AG08396 (cell line): ENCODE results near the gene HDDC2.
A peak's percentile ranks its signal among the peaks of the same experiment; 100 is the strongest.
"Not testable (repeated sequence)": the region's sequence is repeated elsewhere in the genome, so short reads cannot be mapped to it uniquely, and the experiment has no call there.

Source experiments
- DNase-seq: peaks from one replicate; pipeline ENCODE4 v3.0.0; 2012; ENCODE audit warnings: low spot score, mixed read lengths

Gene HDDC2

GRCh38 chr6:125306756-125307149, 5.0 kb upstream of the HDDC2 start:
- no peak for DNase-seq

- DNase-seq, result no peak
Observed at GRCh38 chr6:125304970-125305660, 3.3 kb upstream of the HDDC2 start.

DNA sequence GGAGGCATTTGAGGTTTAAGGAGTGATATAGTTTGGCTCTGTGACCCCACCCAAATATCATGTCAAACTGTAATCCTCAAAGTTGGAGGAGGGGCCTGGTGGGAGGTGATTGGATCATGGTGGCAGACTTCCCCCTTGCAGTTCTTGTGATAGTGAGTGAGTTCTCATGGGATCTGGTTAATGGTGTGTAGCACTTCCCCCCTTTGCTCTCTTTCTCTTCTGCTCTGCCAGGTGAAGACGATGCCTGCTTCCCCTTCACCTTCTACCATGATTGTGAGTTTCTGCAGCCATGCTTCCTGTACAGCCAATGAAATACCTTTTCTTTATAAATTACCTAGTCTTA, 1.7 kb upstream of the HDDC2 start:
- DNase-seq, result no peak

GRCh38 chr6:125302840-125303511, 1.2 kb upstream of the HDDC2 start:
- DNase-seq, result no peak

- peak; percentile 47 for DNase-seq
Observed at GRCh38 chr6:125300992-125301434, 754 bp downstream of the HDDC2 start.

GRCh38 chr6:125299257-125299656, 2.5 kb downstream of the HDDC2 start:
- DNase-seq, result no peak

DNA sequence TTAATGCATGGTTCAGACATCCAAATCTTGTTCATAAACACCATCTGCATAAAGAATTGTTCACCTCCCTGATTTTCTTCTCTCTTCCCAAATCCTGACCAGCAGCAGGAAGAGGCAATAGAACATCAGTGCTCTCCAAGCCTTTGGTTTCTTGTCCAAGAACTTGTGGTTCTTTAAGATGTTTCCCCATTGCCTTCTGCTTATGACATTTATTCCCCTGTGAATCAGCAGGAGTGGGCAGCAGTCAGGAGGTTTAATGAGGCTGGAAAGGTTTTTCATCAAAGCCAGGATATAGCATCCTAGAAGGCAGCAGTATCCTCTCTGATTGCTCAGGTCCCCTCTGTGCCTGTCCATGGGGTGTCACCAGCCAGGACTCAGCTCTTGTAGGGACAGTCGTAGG, 5.3 kb downstream of the HDDC2 start:
- no peak for DNase-seq

DNA sequence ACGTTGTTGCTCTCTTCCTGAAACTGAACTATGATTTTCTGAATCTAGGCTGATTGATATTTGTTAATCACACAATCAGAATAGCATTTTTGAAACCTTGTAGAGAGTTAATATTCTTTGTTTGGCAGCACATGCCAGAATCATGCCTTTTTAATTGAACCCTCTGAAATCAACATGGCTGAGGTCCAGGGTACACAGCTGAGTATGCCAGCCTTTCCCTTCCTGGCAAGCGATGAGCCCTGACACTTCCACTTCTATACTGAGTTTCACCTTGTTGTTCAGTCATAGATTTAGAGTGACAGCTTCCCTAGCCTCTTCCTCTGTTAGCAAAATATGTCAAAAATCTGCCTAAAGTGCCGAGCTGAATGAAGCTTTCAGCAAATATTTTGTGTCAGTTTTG, 6.8 kb downstream of the HDDC2 start:
- no peak for DNase-seq

GRCh38 chr6:125294036-125294435, 7.7 kb downstream of the HDDC2 start:
- DNase-seq, result no peak

- DNase-seq, result no peak
Observed at GRCh38 chr6:125293587-125293986, 8.2 kb downstream of the HDDC2 start.

GRCh38 chr6:125287718-125288117, 14.0 kb downstream of the HDDC2 start:
- DNase-seq, result no peak

DNA sequence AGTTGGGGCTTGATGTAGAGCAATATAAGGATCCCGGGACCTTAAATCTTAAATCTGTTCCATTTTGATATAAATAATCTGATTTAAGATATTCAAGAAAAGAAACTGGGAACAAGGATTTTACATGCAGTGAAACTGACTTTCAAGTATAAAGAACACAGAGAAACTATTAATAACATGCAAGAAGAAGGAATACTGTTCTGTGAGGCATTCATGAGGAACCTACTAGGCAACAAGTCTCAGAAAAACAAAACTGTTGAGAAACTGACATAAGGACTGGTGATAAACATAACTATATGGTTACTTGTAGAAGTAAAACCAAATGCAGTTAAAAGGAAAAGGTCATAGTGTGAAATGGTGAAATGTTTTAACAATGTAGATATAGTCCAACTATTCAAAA, 15.8 kb downstream of the HDDC2 start:
- DNase-seq, result no peak

DNA sequence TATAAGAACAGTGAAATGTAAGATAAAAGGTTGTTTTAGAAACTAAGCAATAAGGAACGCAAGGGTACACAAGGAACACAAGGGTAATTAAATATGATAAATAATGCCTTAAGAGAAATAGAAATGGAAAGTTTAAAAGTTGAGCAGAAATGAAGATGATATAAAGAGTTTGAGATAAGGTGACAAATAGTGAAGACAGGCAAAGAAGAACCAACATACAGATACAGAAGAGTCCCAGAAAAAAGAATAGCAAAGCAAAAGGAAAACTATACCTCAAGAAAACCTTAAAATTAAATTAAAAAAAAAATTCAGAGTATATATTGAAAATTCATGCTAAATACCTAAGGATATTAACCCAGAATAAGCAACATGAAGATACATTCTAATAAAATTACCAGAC, 16.4 kb downstream of the HDDC2 start:
- DNase-seq, result no peak

DNA sequence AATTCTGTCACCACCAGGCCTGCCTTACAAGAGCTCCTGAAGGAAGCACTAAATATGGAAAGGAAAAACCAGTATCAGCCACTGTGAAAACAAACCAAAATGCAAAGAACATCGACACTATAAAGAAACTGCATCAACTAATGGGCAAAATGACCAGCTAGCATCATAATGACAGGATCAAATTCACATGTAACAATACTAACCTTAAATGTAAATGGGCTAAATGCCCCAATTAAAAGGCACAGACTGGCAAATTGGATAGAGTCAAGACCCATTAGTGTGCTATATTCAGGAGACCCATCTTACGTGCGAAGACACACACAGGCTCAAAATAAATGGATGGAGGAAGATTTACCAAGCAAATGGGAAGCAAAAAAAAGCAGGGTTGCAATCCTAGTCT, 19.3 kb downstream of the HDDC2 start:
- not testable (repeated sequence) for DNase-seq

GRCh38 chr6:125280370-125281035, 21.3 kb downstream of the HDDC2 start:
- not testable (repeated sequence) for DNase-seq

GRCh38 chr6:125279961-125280360, 21.8 kb downstream of the HDDC2 start:
- DNase-seq, result no peak

DNA sequence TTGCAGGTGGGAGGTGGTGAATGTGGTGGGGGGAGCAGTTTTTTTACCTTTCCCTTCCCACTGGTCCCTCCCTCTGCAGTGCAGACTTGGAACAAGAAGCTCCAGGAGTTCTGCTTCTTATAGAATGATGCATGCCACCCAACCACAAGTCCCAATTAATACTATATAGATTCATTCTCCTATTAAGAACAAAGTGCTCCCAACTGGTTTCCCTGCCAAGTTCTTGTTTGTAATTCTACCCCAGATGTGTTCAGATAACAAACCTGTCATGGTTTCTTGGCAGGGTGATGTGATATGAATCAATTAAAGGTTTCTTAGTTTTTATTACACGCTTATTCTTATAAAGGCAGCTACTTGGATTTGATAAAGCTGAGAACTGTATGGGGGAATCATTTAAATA, 23.9 kb downstream of the HDDC2 start:
- no peak for DNase-seq

- DNase-seq, result no peak
Observed at GRCh38 chr6:125275779-125276178, 26.0 kb downstream of the HDDC2 start.

- no peak for DNase-seq
Observed at GRCh38 chr6:125274935-125275334, 26.8 kb downstream of the HDDC2 start.

- no peak for DNase-seq
Observed at GRCh38 chr6:125273965-125274364, 27.8 kb downstream of the HDDC2 start.

- DNase-seq, result no peak
Observed at GRCh38 chr6:125273251-125273650, 28.5 kb downstream of the HDDC2 start.

- no peak for DNase-seq
Observed at GRCh38 chr6:125271486-125272159, 30.1 kb downstream of the HDDC2 start.

DNA sequence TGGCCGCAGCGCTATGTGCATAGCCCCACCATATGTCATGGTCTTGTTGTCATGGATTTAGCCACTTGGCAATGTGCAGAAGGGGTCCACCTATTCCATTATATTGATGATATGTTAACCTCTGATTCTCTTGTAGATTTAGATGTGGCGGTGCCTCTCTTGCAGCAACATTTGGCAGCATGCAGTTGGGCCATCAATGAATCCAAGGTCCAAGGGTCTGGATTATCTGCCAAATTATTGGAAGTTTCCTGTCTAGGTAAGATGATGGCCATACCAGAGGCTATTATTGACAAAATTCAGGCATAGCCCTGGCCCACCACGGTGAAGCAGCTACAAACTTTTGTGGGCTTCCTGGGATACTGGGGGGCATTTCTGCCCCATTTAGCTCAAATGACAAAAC, 31.4 kb downstream of the HDDC2 start:
- no peak for DNase-seq
